ENCODE measurements around the gene LTBP1.

LTBP1 gene

DNA sequence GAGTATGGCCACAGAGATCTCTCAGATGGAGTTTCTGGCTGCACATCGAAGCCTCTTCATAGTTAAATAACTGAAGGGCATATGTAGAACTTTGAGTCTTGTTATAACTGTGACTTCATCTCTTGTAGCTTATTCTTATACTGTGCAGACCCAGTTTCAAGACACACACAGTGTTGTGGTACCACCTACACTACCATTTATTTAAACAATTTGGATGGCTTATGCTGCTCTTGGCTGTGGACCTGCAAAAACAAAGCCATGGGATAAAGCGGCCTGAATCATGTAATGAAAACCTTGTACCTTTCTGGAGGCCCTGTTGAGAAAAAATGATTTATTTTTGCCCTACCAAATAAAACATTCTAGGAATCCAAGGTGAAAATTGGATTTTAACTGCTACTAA lies 266.9 kb downstream of the LTBP1 start:
- Histone ChIP-seq H3K36me3 (ENCODE audit: control insufficient read depth, low read length) (peaks cover 63% of the 10 kb centered on the region), H3F3A (ENCODE audit: control insufficient read depth, insufficient read depth) (no peaks in the 10 kb centered on the region)

DNA sequence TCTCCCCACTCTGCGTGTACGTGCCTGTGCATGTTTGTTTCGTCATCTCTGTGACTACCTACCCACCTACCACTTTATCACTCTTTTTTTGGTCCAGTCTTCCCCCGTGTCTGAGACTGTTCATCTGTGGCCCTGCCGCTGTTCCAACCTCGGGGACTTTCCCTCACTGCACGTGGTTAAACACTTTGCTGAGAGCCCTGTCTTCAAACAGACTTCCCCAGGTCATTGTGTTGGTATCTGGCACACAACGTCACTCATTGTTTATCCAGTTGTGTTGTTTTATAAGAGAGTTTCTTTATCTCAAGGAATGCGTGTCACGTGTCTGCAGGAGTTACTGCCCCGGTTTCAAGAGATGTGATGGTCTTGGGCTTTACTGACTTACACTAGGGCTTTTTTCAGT lies 267.7 kb downstream of the LTBP1 start:
- peaks cover 71% of the 10 kb centered on the region for H3K36me3 ChIP-seq (ENCODE audit: control insufficient read depth, low read length)
- no peaks in the 10 kb centered on the region for H3K79me2 ChIP-seq (ENCODE audit: control insufficient read depth, low read length)
- no peak overlapping the region for H3K4me2 ChIP-seq (ENCODE audit: low read length)
- no peaks in the 10 kb centered on the region for H3F3A ChIP-seq (ENCODE audit: control insufficient read depth, insufficient read depth)
- no peaks in the 10 kb centered on the region for H3K9me3 ChIP-seq (ENCODE audit: control insufficient read depth, insufficient read depth, low read length)
- H3K9me2 ChIP-seq (replicated peaks; ENCODE audit: control insufficient read depth, low read length): no peaks in the 10 kb centered on the region
- TF ChIP-seq, protein P1, sequence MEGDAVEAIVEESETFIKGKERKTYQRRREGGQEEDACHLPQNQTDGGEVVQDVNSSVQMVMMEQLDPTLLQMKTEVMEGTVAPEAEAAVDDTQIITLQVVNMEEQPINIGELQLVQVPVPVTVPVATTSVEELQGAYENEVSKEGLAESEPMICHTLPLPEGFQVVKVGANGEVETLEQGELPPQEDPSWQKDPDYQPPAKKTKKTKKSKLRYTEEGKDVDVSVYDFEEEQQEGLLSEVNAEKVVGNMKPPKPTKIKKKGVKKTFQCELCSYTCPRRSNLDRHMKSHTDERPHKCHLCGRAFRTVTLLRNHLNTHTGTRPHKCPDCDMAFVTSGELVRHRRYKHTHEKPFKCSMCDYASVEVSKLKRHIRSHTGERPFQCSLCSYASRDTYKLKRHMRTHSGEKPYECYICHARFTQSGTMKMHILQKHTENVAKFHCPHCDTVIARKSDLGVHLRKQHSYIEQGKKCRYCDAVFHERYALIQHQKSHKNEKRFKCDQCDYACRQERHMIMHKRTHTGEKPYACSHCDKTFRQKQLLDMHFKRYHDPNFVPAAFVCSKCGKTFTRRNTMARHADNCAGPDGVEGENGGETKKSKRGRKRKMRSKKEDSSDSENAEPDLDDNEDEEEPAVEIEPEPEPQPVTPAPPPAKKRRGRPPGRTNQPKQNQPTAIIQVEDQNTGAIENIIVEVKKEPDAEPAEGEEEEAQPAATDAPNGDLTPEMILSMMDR (IDR thresholded peaks at IDR 0.05; ENCODE audit: low read depth, low read length, poor library complexity, severe bottlenecking): no peak
- no peak for TF ChIP-seq EZH2phosphoT487 (IDR thresholded peaks at IDR 0.05; ENCODE audit: borderline replicate concordance, low read length)
- no peaks in the 10 kb centered on the region for H4K20me1 ChIP-seq (ENCODE audit: control insufficient read depth, insufficient read depth, low read depth, low read length)
- no peak overlapping the region for H3K4me3 ChIP-seq (ENCODE audit: low read length)
- H3K27ac ChIP-seq (ENCODE audit: low read depth, low read length): no peak overlapping the region
- H3K27me3 ChIP-seq (ENCODE audit: control insufficient read depth, low read length): no peaks in the 10 kb centered on the region
- H3K4me1 ChIP-seq (ENCODE audit: control insufficient read depth, low read length): peaks cover 22% of the 10 kb centered on the region

More for the DNA sequence above, 266.9 kb downstream of the LTBP1 start:
- Histone ChIP-seq H3K79me2 (ENCODE audit: control insufficient read depth, low read length) (no peaks in the 10 kb centered on the region), H4K20me1 (ENCODE audit: control insufficient read depth, insufficient read depth, low read depth, low read length) (no peaks in the 10 kb centered on the region), H3K27me3 (ENCODE audit: control insufficient read depth, low read length) (no peaks in the 10 kb centered on the region), H3K9me2 (replicated peaks; ENCODE audit: control insufficient read depth, low read length) (no peaks in the 10 kb centered on the region), H3K4me2 (ENCODE audit: low read length) (no peak overlapping the region), H3K27ac (ENCODE audit: low read depth, low read length) (no peak overlapping the region), H3K4me1 (ENCODE audit: control insufficient read depth, low read length) (peaks cover 14% of the 10 kb centered on the region), H3K4me3 (ENCODE audit: low read length) (no peak overlapping the region), H3K9me3 (ENCODE audit: control insufficient read depth, insufficient read depth, low read length) (no peaks in the 10 kb centered on the region)
- no peak for TF ChIP-seq EZH2phosphoT487 (IDR thresholded peaks at IDR 0.05; ENCODE audit: borderline replicate concordance, low read length)
- TF ChIP-seq, protein P1 (IDR thresholded peaks at IDR 0.05; ENCODE audit: low read depth, low read length, poor library complexity, severe bottlenecking): no peak

DNA sequence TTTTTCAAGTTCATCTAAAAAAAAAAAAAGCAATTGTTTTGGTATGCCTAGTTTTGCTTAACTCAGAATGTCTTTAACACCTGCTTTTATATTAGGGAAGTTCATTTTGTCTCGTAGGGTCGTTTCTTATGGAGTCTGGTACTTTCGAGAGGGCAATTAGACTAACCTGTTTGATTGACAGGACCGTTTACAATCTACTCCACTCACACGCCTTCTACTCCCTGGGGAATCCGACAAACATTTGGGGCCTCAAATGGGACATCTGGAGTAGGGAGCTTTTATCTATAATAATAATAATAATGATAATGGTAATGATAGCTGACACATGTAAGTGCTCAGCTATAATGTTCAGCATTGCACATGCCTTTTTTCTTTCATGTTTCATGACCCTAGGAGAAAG lies 268.1 kb downstream of the LTBP1 start:
- Histone ChIP-seq H3K9me2 (replicated peaks; ENCODE audit: control insufficient read depth, low read length) (no peaks in the 10 kb centered on the region), H4K20me1 (ENCODE audit: control insufficient read depth, insufficient read depth, low read depth, low read length) (no peaks in the 10 kb centered on the region), H3K4me1 (ENCODE audit: control insufficient read depth, low read length) (peaks cover 22% of the 10 kb centered on the region), H3K9me3 (ENCODE audit: control insufficient read depth, insufficient read depth, low read length) (no peaks in the 10 kb centered on the region), H3F3A (ENCODE audit: control insufficient read depth, insufficient read depth) (no peaks in the 10 kb centered on the region), H3K4me3 (ENCODE audit: low read length) (no peak overlapping the region), H3K79me2 (ENCODE audit: control insufficient read depth, low read length) (no peaks in the 10 kb centered on the region), H3K36me3 (ENCODE audit: control insufficient read depth, low read length) (peaks cover 75% of the 10 kb centered on the region), H3K27ac (ENCODE audit: low read depth, low read length) (no peak overlapping the region), H3K4me2 (ENCODE audit: low read length) (no peak overlapping the region), H3K27me3 (ENCODE audit: control insufficient read depth, low read length) (no peaks in the 10 kb centered on the region)
- TF ChIP-seq, protein P1 (IDR thresholded peaks at IDR 0.05; ENCODE audit: low read depth, low read length, poor library complexity, severe bottlenecking): no peak
- TF ChIP-seq EZH2phosphoT487 (IDR thresholded peaks at IDR 0.05; ENCODE audit: borderline replicate concordance, low read length): no peak

Data from DOHH2 (cell line).